GM21381 (cell line): ENCODE data around the gene YAF2.
"Not testable (repeated sequence)": the region's sequence is repeated elsewhere in the genome, so short reads cannot be mapped to it uniquely, and the experiment has no call there.

ENCODE experiments used
- ATAC-seq: cut with Tn5 transposase; IDR thresholded peaks from one replicate; pipeline ENCODE4 v1.9.1; 2021; ENCODE audit warnings: mild to moderate bottlenecking, moderate library complexity; ENCODE audit not compliant: unreplicated experiment

Gene YAF2

GRCh38 chr12:42199007-42199406, 39.0 kb downstream of the YAF2 start:
- no peak for ATAC-seq

- ATAC-seq = no peak
These were observed 41.1 kb downstream of the YAF2 start for GRCh38 chr12:42196723-42197603.

GRCh38 chr12:42192686-42193085, 45.4 kb downstream of the YAF2 start:
- ATAC-seq = no peak

- ATAC-seq = no peak
These were observed 45.8 kb downstream of the YAF2 start for GRCh38 chr12:42192258-42192657.

- no peak for ATAC-seq
These were observed 47.7 kb downstream of the YAF2 start for GRCh38 chr12:42190376-42190775.

- not testable (repeated sequence) for ATAC-seq
These were observed 49.8 kb downstream of the YAF2 start for GRCh38 chr12:42188275-42188674.

GRCh38 chr12:42187799-42188198, 50.2 kb downstream of the YAF2 start:
- ATAC-seq = no peak

GRCh38 chr12:42186793-42187192, 51.3 kb downstream of the YAF2 start:
- ATAC-seq = no peak

- no peak for ATAC-seq
These were observed 55.7 kb downstream of the YAF2 start for GRCh38 chr12:42182394-42182793.

- no peak for ATAC-seq
These were observed 57.0 kb downstream of the YAF2 start for GRCh38 chr12:42180990-42181596.

GRCh38 chr12:42178101-42178500, 59.9 kb downstream of the YAF2 start:
- no peak for ATAC-seq

- ATAC-seq = no peak
These were observed 63.1 kb downstream of the YAF2 start for GRCh38 chr12:42174978-42175377.

GRCh38 chr12:42173961-42174521, 64.0 kb downstream of the YAF2 start:
- no peak for ATAC-seq

GRCh38 chr12:42172441-42173210, 65.4 kb downstream of the YAF2 start:
- no peak for ATAC-seq

- ATAC-seq = no peak
These were observed 70.3 kb downstream of the YAF2 start for GRCh38 chr12:42167711-42168110.

- ATAC-seq = no peak
These were observed 71.5 kb downstream of the YAF2 start for GRCh38 chr12:42166501-42166900.

- no peak for ATAC-seq
These were observed 74.1 kb downstream of the YAF2 start for GRCh38 chr12:42163913-42164312.

- ATAC-seq = no peak
These were observed 75.1 kb downstream of the YAF2 start for GRCh38 chr12:42162965-42163364.

- ATAC-seq = no peak
These were observed 75.9 kb downstream of the YAF2 start for GRCh38 chr12:42162193-42162592.

GRCh38 chr12:42161529-42161928, 76.5 kb downstream of the YAF2 start:
- ATAC-seq = no peak

- no peak for ATAC-seq
These were observed 81.8 kb downstream of the YAF2 start for GRCh38 chr12:42156232-42156631.
